Measurements from ENCODE around the gene MYO15B. TPM values are rescaled to one million over a fixed set of nuclear protein-coding genes. Genes with fewer than 3 reads are reported as not detected.
"Not testable (repeated sequence)": the region's sequence is repeated elsewhere in the genome, so short reads cannot be mapped to it uniquely, and the experiment has no call there.

MYO15B gene
- total RNA-seq, 1 donor from 2014 or later, result 43.0 TPM

- H3K27ac ChIP-seq (replicated peaks), result no peak overlapping the region
- TF ChIP-seq CTCF (IDR thresholded peaks at IDR 0.05; ENCODE audit: borderline replicate concordance), result no peak
- no peak overlapping the region for H3K4me3 ChIP-seq
- intact Hi-C loops (cut with micrococcal nuclease), result no loop called here
- H3K4me1 ChIP-seq, result peaks cover 10% of the 10 kb centered on the region
- H3K36me3 ChIP-seq, result no peaks in the 10 kb centered on the region
- H3K27me3 ChIP-seq (ENCODE audit: low read depth), result no peaks in the 10 kb centered on the region
- DNase-seq, result no peak
- H3K9me3 ChIP-seq (replicated peaks), result no peaks in the 10 kb centered on the region
Observed at GRCh38 chr17:75574404-75575036, 13.1 kb upstream of the MYO15B start.

GRCh38 chr17:75575197-75575596 lies 12.4 kb upstream of the MYO15B start:
- Histone ChIP-seq H3K36me3 (no peaks in the 10 kb centered on the region), H3K4me3 (no peak overlapping the region), H3K27me3 (ENCODE audit: low read depth) (no peaks in the 10 kb centered on the region), H3K4me1 (peaks cover 10% of the 10 kb centered on the region), H3K27ac (replicated peaks) (no peak overlapping the region), H3K9me3 (replicated peaks) (no peaks in the 10 kb centered on the region)
- no peak for TF ChIP-seq CTCF (IDR thresholded peaks at IDR 0.05; ENCODE audit: borderline replicate concordance)
- DNase-seq, result no peak
- intact Hi-C loops (cut with micrococcal nuclease), result no loop called here

- Histone ChIP-seq H3K36me3 (no peaks in the 10 kb centered on the region), H3K9me3 (replicated peaks) (no peaks in the 10 kb centered on the region), H3K4me3 (no peak overlapping the region), H3K27me3 (ENCODE audit: low read depth) (no peaks in the 10 kb centered on the region), H3K4me1 (peaks cover 10% of the 10 kb centered on the region), H3K27ac (replicated peaks) (no peak overlapping the region)
- DNase-seq, result no peak
- intact Hi-C loops (cut with micrococcal nuclease), result no loop called here
- TF ChIP-seq CTCF (IDR thresholded peaks at IDR 0.05; ENCODE audit: borderline replicate concordance), result no peak
Observed at GRCh38 chr17:75575728-75576127, 11.9 kb upstream of the MYO15B start.

GRCh38 chr17:75576661-75577060 lies 10.9 kb upstream of the MYO15B start:
- DNase-seq, result no peak
- Histone ChIP-seq H3K27ac (replicated peaks) (no peak overlapping the region), H3K4me1 (peaks cover 10% of the 10 kb centered on the region), H3K27me3 (ENCODE audit: low read depth) (no peaks in the 10 kb centered on the region), H3K4me3 (no peak overlapping the region), H3K9me3 (replicated peaks) (no peaks in the 10 kb centered on the region), H3K36me3 (no peaks in the 10 kb centered on the region)
- TF ChIP-seq CTCF (IDR thresholded peaks at IDR 0.05; ENCODE audit: borderline replicate concordance), result no peak
- intact Hi-C loops (cut with micrococcal nuclease), result no loop called here

GRCh38 chr17:75581121-75581725 lies 6.4 kb upstream of the MYO15B start:
- not testable (repeated sequence) for H3K27me3 ChIP-seq (ENCODE audit: low read depth); H3K27ac ChIP-seq (replicated peaks); H3K4me3 ChIP-seq; H3K36me3 ChIP-seq; DNase-seq; H3K9me3 ChIP-seq (replicated peaks)
- peaks cover 10% of the 10 kb centered on the region for H3K4me1 ChIP-seq
- intact Hi-C loops (cut with micrococcal nuclease), result loop anchor here (10.0 kb wide), 1 partner anchor 156 kb away; no protein-coding TSS in a partner anchor

GRCh38 chr17:75583197-75583596 lies 4.4 kb upstream of the MYO15B start:
- peaks cover 24% of the 10 kb centered on the region for H3K4me1 ChIP-seq
- H3K9me3 ChIP-seq (replicated peaks); H3K36me3 ChIP-seq; H3K4me3 ChIP-seq; H3K27me3 ChIP-seq (ENCODE audit: low read depth); DNase-seq; H3K27ac ChIP-seq (replicated peaks): not testable (repeated sequence)
- intact Hi-C loops (cut with micrococcal nuclease), result loop anchor here (10.0 kb wide), 1 partner anchor 158 kb away; no protein-coding TSS in a partner anchor

All from left ventricle myocardium inferior (tissue), 1 donor.